Measurements from ENCODE around the gene SUN5.
A peak's percentile ranks its signal among the peaks of the same experiment; 100 is the strongest.
"Not testable (repeated sequence)": the region's sequence is repeated elsewhere in the genome, so short reads cannot be mapped to it uniquely, and the experiment has no call there.

SUN5 gene

GRCh38 chr20:32975698-32976674 lies 28.2 kb downstream of the SUN5 start:
- DNase-seq: no peak

GRCh38 chr20:32975121-32975520 lies 29.1 kb downstream of the SUN5 start:
- DNase-seq: not testable (repeated sequence)

GRCh38 chr20:32974204-32975064 lies 29.8 kb downstream of the SUN5 start:
- DNase-seq: not testable (repeated sequence)

- no peak for DNase-seq
These were observed 31.0 kb downstream of the SUN5 start for GRCh38 chr20:32973077-32973717.

GRCh38 chr20:32972181-32973076 lies 31.8 kb downstream of the SUN5 start:
- peak; percentile 94 for DNase-seq

- DNase-seq: peak; percentile 40
These were observed 32.5 kb downstream of the SUN5 start for GRCh38 chr20:32971703-32972161.

- DNase-seq: no peak
These were observed 33.3 kb downstream of the SUN5 start for GRCh38 chr20:32970973-32971300.

- no peak for DNase-seq
These were observed 33.9 kb downstream of the SUN5 start for GRCh38 chr20:32970115-32970972.

GRCh38 chr20:32969356-32970114 lies 34.7 kb downstream of the SUN5 start:
- DNase-seq: no peak

GRCh38 chr20:32968478-32969241 lies 35.6 kb downstream of the SUN5 start:
- DNase-seq: no peak

GRCh38 chr20:32967961-32968457 lies 36.2 kb downstream of the SUN5 start:
- peak; percentile 75 for DNase-seq

- peak; percentile 74 for DNase-seq
These were observed 37.1 kb downstream of the SUN5 start for GRCh38 chr20:32966881-32967781.

GRCh38 chr20:32966382-32966781 lies 37.9 kb downstream of the SUN5 start:
- DNase-seq: no peak

- peak; percentile 47 for DNase-seq
These were observed 38.5 kb downstream of the SUN5 start for GRCh38 chr20:32965581-32966373.

GRCh38 chr20:32965115-32965514 lies 39.1 kb downstream of the SUN5 start:
- no peak for DNase-seq

- DNase-seq: no peak
These were observed 39.7 kb downstream of the SUN5 start for GRCh38 chr20:32964575-32964974.

- no peak for DNase-seq
These were observed 41.1 kb downstream of the SUN5 start for GRCh38 chr20:32963176-32963575.
